ENCODE measurements around the gene MAGI2.
A peak's percentile ranks its signal among the peaks of the same experiment; 100 is the strongest.

MAGI2 gene

GRCh38 chr7:78019447-78020135, 1433.9 kb downstream of the MAGI2 start:
- peak; percentile 71 for DNase-seq (ENCODE audit: extremely low read depth, low read depth)
- TF ChIP-seq CTCF (IDR thresholded peaks at IDR 0.05; ENCODE audit: low read depth, low read length), result peak; percentile 20

- TF ChIP-seq CTCF (IDR thresholded peaks at IDR 0.05; ENCODE audit: low read depth, low read length), result peak; percentile 12
- DNase-seq (ENCODE audit: extremely low read depth, low read depth), result no peak
Measured at GRCh38 chr7:78018641-78019446, 1434.6 kb downstream of the MAGI2 start.

DNA sequence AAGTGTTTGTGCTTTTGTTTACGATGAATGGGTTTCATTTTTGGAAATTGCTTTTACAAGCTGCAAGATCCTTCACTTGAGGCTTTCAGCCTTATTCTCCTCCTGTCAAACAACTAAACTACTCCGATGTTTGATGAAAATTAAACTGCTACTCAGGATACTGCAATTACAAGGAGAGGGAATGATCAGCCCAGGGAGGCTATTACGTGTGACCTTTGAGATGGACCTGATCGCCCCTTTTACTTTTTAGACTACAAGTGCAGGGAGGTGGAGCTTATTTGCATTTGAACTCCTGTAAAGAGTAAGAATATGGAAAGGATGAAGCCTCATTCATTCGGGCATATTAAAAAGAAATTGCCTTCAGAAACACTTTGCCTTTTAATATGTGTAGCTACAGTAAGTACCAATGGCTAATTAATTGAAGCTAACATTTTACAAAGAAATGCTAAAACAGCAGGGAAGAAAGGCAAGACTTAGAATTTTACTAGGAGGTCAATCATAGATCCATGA, 1435.8 kb downstream of the MAGI2 start:
- no peak for DNase-seq (ENCODE audit: extremely low read depth, low read depth)
- TF ChIP-seq CTCF (IDR thresholded peaks at IDR 0.05; ENCODE audit: low read depth, low read length), result no peak

DNA sequence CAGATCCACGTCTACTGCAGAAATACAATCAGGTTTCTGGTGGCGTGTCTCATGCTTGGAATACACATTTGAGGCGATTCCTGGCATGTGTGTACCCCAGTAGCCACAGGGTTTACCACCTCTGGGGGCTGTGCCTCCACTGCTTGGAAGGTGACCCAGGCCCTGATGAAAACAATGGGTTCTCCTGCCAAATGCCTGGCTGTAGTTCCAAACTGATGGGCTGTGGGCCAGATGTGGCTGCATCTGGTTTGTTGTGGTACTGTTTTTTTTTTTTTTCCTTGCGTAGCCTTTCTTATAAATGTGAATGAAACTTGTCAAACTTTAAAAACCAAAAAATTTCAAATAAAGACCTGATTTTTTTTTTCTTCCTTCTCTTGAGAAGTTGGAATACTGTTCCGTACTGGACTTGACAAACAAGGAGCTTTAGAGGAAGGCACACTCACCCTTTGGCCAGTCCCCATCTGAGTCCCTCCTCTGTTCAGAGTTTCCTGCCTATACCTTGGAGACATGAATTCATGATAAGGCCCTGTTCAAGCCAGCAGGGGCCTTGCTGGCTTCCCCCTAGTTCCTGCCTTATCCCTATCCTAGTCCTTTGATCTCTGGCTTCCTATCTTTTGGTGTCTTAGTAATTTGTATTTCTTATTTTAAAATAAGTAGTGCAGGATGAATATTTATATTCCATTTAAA, 1437.8 kb downstream of the MAGI2 start:
- no peak for DNase-seq (ENCODE audit: extremely low read depth, low read depth)
- no peak for TF ChIP-seq CTCF (IDR thresholded peaks at IDR 0.05; ENCODE audit: low read depth, low read length)

DNA sequence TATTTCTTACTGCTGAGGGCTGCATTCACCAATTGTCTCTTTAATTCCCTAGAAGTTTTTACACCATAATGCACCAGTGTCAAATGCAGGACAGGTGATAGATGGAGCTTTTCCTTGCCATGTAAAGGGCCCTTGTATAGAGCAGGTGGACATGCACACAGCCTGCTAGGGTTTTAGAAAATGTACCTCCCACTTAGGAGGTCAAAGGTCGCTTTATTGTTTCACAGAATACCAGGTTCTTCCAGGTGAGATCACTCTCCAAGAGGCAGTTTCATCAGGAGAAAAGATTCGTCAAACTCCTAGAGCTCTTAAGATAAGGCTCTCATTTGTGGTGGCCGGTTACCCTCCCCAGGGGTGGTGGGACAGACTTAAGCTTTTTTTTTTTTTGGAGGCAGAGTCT, 1439.1 kb downstream of the MAGI2 start:
- no peak for TF ChIP-seq CTCF (IDR thresholded peaks at IDR 0.05; ENCODE audit: low read depth, low read length)
- no peak for DNase-seq (ENCODE audit: extremely low read depth, low read depth)

DNA sequence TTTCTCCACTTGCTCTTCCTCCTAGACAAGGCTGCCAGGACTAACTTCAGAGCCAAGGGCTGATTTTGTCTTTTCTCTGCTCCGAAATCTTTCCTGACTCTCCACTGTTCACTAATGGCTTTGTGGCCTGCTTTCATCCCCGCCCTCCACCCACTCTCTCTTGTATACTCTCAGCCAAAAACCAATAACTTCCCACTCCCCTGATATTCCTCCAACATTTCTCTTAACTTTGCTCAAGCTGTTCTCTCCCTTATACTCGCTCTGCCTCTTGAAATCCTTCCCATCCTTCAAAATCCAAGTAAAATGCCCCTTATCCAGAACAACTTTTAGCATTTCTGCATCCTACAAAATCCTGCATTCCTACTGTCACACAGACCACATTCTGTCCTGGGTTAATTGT, 1440.1 kb downstream of the MAGI2 start:
- DNase-seq (ENCODE audit: extremely low read depth, low read depth), result no peak
- no peak for TF ChIP-seq CTCF (IDR thresholded peaks at IDR 0.05; ENCODE audit: low read depth, low read length)

Measured in AG09319 (cell line).